Activated CD4-positive, alpha-beta T cell treated with anti-CD3 and anti-CD28 coated beads, Interleukin-2, Interleukin-4, amounts not matched to agents 100 ng/mL and 50 ng/mL, durations not matched to agents 16 hours and 8 hours (primary cell): ENCODE measurements around the gene TJP2.
A peak's percentile ranks its signal among the peaks of the same experiment; 100 is the strongest.

Experiments used
- DNase-seq: peaks from one replicate; pipeline ENCODE4 v3.0.0-alpha.2; 2020; ENCODE audit warnings: low spot score

TJP2 gene

DNA sequence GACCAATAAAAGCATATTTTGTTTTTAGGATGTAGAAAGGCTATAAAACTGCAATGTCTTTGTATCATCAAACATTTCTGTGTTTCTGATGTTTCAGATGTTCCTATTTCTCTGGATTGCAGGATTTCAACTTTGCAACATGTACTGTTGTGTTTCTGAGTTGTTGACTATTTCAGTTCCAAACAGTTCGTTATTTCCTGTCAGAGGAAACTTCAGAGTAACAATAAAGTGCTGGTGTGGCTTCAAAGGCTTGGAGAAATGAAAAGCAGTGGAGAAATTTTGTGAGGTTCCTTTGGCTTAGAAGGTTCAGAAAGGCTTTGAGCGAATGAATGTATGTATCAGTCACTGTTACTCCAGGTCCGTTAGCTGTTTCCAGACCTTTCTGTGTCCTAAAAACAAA, 17.2 kb downstream of the TJP2 start:
- DNase-seq = no peak

DNA sequence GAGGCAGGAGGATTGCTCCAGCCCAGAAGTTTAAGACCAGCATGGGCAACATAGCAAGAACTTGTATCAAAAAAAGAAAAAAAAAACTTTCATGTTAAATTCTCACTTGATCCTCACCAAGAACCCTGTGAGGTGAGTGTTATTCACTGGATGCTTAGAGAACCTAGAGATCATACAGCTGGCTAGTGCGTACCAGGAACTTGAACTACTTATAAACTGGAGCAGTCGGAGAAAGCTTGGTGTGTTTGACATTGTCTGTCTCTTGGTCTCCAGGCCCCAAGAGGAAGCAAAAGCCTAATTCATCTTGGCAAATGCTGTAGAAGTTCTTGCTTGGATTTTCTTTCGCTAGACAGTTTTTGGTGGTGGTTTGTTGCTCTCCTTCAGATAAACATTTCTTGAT, 18.1 kb downstream of the TJP2 start:
- DNase-seq = no peak

DNA sequence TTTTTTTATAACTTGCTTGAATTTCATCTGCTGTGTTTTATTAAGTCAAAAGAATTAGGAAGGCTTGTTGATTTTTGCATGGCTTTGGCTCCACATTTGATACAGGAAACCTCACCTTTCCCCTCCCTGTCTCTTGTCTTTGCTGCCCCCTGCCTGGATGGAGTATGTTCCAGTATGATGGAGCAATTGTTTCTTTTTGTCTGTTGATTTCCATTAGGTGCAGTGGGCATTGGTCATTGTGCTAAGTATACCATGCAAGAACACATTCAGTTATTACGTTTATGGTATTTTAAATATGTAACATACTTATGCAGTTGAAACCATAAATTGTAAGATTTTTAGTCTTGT, 19.6 kb downstream of the TJP2 start:
- DNase-seq = no peak

DNA sequence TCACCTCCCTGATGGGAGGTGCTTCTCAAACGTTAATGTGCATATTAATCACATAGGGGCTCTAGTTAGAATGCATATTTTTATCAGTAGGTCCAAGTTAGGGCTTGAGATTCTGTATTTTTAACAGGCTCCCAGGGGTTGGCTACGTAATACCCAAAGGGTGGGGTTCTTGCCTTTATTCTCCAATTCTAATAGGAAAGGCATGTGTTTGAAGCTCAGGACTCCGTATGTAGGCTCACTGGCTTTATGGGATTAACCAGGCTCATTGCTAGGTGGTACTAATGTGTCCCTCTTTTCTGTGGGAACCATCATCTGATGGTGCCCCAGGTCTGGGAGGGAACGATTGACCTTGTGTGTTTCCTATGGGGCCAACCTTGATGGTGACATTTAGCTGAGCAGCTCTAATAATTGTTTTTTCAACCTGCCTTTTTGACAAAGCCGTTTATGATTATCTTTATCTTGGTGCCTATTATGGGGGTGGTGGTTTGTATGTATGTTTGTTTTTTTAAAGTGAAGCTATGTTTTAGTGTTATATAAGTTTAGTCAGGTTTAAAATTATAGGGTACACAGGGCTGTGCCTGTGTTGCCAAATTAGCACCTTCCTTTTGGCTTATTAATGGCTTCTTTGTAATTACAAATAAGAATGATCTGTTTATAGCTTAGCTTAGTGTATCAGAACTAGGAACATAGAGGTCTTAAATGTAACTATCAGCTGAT, 20.8 kb downstream of the TJP2 start:
- no peak for DNase-seq

DNA sequence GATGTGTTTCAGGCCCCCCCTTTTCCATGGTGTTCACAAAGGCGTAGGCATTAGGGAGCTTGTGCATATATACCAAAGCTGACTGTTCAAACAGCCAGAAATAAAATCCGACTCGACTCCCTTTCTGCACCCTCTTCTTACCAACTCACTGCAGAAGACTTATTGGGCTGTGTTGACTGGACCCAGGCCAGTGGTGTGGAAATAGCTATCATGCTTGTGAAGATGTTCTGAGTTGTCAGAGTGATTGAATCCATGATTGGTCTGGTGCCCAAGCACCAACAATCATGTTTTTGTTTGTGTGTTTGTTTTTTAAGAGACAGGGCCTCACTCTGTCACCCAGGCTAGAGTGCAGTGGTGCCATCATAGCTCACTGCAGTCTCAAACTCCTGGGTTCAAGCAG, 21.6 kb downstream of the TJP2 start:
- DNase-seq = no peak

DNA sequence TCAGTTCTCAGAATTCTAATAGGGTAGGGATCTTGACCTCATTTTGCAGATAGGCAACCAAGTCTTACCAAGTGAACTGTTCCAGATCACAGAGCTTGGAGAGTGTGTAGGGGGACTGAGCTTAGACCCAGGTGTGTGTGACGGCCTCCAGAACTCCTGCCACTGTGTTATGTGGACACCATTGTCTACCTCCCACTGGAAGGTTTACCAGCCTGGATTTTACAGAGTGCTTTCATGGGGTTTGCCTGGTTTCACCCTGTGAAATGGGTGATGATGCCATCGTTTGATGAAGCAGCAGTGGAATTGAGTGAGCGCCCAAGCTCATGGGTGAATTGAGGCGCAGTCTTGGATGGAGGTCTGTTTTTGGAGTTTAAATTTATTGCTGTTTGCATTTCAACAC, 23.6 kb downstream of the TJP2 start:
- DNase-seq = no peak

DNA sequence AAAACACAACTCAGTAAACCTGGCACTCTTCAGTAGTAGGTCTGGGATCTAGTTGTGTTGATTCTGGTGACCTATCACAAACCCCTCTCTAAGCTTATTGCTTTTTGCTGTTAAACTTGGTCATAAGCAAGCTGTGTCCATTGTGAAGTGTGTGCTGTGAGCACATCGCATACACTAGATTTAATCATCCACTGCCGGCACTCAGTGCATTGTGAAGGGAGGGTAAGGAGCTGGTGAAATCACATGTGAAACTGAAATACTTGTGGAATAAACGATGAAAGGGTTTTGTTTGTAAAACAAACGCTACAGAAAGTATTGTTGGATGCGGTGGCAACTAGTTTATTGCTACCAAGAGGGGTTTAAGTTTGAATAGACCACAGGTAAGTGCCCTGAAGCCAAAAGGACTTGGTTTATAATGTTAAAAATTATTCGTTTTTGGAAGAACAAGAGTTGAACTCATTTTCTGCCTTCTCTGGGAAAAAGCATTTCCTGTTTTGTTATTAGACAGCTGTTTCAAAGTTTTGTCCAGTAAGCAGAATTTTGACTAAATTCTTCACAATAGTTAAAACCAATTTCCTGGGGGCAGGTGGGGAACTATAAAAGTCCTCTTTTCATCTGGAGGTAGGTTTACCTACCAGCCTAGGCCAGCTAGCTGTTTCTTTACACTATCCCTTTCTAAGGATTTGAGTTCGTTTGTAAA, 24.6 kb downstream of the TJP2 start:
- no peak for DNase-seq

DNA sequence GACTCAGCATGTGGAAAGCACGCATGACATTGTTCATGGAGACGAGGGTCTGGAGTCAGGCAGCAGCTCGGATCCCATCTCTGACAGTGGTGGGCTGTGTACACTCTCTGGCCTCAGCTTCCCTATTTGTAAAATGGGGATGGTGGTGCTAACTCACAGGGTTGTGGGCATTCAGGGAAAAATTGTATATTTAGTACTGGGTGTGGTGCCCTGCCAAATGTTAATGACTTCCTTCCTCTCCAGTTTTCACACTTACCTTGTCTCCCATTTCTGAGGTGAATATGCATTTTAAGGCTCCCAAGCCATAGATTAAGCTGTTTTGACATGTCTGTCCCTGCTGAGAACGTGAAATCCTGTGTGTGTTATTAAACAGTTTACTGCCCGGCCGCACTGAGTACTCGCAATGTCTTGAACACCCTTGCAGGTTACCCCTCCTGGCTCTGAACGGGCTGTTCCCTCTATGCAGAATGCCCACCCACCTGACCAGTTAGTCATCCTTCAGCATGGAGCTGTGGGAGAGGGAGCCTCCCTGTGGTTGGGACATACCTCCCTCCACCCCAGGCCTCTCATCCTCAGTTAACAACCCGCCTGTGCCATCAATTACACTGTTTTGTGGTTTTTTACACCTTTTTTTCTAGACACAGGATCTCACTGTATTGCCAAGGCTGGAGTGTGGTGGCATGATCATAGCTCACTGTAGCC, 25.8 kb downstream of the TJP2 start:
- DNase-seq = no peak

DNA sequence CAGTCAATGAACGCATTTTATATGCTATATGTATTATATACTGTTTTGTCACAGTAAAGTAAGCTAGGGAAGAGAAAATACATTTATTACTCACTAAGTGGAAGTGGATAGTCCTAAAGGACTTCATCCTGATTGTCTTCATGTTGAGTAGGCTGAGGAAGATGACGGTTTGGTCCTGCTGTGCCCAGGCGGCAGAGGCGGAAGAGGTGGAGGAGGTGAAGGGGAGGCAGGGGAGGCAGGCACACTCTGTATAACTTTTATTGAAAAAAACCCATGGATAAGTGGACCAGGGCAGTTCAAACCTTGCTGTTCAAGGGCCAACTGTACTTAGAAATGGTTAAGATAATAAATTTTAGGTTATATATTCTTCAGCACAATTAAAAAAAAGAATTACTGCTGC, 28.5 kb downstream of the TJP2 start:
- DNase-seq = no peak

DNA sequence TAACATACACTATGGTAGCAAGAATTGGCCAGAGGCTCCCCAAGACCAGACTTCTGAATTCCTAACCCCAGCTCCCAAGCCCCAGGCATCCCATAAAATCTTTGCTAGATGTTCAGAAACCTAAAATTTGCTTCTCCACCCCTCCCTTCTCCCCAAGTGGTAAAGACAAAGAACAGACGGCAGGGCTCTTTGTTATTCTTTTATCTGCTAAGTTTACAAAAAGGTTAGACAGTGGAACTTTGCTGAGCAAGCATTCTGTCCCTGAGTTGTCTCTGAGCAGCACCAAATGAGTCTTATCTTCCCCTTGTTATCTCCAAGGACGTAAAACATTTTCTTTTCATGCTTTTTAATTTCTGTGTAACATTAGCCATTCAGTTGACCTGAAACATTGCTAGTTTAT, 30.2 kb downstream of the TJP2 start:
- DNase-seq = no peak

DNA sequence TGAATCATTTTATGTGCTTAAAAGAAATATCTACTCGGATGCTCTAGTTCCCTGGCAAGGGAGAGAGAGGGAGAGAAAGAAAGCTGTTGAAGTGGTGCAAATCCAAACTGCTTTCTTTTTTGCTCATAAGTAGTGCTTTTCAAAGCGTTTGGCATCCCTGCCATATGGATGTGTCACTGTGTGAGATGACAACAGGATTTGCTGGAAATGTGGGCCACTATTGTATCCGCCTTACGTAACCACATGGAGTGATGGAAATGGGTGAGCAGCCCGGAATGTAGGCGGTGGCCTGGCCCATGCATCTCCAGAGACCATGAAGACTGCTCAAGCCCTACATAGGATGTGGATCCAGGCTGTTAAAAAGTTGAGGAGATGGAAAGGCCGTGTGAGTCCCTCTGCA, 30.8 kb downstream of the TJP2 start:
- no peak for DNase-seq

DNA sequence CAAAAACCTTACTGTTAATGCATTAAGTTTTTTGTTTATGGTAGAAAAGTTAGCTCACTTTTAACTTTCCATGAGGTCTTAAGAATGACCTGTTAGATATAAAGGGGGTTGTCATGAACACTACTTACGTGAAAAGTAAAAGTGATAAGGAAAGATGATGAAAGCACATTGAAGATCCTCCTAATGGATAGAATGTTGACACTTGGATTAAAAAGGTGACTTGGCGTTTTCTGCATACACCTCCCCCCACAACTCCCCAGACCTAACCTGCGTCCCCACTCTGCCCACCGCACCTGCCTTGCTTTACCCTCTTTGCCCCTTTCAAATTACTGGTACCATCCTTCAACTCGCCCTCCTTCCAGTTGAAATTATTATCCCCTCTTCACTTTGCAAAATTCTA, 32.0 kb downstream of the TJP2 start:
- DNase-seq = no peak

DNA sequence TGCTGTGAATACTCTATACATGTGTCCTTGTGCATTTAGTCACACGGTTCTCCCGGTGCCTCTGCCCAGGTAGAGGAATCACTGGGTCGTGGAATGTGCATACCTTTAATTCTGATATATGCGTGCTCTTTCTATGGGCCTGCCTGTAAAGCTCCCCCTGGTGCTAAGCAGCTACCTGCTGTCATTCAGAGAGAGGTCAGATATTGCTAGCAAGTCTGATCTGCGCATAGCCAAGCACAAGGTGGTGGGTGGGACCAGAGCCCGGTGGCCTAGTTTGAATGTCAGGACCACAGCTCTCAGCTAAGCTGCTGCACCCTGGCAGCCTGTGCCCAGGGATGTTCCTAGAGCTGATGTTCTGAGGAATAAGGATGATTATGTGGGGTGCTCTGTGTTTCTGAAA, 33.4 kb downstream of the TJP2 start:
- DNase-seq = no peak

DNA sequence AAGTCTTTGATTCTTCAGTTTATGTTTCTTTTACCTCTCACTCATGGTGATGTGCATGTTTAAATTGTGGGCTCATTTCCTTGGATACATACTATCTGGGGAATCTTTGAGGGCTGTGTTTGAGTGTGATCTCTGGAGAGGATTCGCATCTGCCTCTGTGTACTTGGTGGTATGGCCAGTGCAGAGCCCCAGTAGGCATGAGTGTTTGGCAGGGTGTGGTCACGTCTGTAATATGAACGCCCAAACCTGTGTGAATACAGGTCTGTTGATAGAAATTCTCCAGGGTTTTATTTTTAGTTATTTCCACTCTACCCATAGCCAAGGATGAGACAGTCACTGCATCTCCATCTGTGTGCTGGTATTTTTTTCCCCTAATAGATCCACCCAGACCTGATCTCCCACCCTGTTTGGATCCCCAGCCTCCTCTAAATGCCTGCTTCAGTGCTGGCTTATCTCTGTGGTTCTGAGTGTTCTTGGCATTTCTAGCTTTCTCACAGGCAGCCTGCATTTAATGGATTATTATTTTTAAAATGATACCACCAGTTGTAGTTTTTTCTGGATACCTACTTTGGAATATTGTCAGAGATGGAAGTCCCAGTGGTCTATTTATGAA, 37.5 kb downstream of the TJP2 start:
- DNase-seq = no peak

DNA sequence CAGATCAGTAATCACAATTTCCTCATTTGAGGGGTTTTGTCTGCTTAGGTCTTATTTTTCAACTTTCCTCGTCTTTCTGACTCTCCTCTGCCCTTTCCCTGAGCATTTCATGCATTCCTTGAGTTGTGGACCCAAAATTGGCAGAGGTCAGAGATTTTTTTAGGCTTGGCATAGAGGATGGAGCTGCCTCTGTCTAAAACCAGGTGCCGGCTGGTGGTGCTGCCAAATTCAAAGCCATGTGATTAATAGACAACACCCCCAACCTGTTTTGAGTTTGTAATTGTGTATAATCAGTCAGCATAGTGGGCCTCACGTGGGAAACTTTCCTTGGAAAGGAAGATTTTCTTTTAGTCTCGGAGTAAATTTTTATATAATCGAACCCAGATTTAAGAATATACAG, 39.6 kb downstream of the TJP2 start:
- no peak for DNase-seq

DNA sequence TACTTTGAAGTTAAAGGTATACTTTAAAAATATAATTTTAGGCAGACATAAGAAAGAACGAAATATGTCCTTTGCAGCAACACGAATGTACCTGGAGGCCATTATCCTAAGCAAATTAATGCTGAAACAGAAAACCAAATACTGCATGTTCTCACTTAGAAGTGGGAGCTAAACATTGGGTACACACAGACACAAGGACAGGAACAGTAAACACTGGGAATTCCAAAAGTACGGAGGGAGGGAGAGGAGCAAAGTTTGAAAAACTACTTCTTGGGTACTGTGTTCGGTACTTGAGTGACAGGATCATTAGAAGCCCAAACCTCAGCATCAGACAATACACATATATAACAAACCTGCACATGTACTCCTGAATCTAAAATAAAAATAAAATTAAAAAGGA, 40.9 kb downstream of the TJP2 start:
- DNase-seq = no peak

DNA sequence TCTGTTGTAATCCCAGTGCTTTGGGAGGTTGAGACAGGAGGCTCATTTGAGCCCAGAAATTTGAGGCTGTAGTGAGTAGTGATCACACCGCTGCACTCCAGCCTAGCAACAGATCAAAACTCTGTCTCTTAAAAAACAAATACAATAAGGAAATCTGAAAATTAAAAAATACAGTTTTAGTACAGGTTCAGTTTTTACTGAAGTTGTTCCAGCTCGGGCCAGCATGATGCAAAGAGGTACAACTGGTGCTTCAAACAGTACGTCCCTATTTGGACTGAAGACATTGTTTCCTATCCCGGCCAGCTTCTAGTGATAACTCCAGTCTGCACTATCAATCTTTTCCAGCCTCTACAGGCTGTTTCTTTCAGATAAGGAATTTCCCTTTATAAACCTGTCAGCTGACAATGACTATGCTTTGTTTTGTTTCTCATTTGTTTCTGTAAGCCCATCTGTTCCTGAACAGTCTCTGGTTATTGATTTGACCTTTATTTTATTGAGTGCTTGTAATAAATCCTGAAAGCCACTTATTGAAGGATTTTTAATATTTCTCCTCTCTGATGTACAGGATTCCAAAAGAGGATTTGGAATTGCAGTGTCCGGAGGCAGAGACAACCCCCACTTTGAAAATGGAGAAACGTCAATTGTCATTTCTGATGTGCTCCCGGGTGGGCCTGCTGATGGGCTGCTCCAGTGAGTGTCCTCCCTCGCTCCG, 41.9 kb downstream of the TJP2 start:
- DNase-seq = no peak

DNA sequence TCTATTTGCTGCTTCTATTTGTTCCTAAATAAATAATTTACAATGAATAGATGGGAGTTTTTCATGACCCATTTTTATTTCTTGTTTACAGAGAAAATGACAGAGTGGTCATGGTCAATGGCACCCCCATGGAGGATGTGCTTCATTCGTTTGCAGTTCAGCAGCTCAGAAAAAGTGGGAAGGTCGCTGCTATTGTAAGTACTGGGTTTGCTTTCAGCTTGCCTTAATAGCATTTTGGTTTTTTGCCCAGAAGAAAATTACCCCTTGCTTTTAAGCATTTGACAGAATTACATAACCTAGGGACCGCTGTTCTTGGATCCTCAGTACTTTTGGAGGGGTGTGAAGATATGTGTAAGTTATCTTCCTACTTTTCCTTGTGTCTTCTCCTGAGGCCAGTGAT, 44.1 kb downstream of the TJP2 start:
- DNase-seq = no peak

DNA sequence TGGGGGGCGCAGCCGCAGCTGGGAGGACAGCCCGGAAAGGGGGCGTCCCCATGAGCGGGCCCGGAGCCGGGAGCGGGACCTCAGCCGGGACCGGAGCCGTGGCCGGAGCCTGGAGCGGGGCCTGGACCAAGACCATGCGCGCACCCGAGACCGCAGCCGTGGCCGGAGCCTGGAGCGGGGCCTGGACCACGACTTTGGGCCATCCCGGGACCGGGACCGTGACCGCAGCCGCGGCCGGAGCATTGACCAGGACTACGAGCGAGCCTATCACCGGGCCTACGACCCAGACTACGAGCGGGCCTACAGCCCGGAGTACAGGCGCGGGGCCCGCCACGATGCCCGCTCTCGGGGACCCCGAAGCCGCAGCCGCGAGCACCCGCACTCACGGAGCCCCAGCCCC, 47.0 kb downstream of the TJP2 start:
- DNase-seq = no peak

DNA sequence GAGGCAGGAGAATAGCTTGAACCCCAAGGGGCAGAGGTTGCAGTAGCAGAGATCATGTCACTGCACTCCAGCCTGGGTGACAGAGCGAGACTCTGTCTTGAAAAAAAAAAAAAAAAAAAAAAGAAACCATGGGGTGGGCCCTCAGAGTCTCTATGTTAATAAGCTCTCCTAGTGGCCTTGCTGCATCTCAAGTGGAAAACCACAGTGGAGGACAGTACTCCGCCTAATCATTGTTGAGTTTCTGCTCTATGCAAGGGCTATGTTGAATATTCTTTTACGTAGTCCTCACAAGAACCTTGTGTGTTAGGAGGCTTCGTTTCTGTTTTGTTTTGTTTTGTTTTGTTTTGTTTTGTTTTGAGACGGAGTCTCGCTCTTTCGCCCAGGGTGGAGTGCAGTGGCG, 48.9 kb downstream of the TJP2 start:
- no peak for DNase-seq

DNA sequence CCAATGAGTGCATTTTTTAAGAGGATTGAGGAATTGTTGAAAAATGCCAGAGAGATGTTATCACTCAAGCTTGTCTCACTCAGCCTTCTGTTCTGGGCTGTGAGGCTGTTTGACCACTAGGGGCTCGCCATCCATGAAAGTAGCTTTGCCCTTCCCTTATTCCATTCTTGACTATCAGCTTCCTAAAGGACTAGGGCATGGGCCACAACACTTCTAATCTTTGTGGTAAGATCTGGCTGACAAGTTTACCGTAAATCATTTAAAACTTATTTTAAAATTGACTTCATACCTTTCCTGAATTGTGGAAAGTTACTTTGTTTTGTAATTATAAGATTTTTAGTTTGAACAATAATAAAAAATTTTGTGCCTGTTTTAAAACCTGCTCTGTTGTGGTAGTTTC, 49.5 kb downstream of the TJP2 start:
- peak; percentile 4 for DNase-seq

DNA sequence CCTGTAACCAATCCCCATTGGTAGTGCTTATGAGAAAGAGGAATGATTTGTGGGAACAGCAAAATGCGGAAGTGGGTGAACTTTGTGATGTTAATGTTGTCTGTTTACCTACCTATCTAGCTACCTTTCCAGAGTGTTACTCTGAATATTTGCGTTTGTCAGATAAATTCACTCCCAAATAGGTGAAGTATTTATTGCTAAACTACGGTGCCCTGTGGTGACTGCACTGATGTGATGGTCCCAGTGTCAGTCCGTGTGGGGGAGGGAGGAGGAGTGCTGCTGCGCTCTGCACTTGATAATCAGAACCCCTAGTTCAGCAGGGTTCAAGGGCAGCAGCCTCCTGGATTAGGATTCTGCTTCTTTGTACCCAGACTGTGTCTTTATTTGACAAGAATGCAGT, 55.3 kb downstream of the TJP2 start:
- DNase-seq = no peak

DNA sequence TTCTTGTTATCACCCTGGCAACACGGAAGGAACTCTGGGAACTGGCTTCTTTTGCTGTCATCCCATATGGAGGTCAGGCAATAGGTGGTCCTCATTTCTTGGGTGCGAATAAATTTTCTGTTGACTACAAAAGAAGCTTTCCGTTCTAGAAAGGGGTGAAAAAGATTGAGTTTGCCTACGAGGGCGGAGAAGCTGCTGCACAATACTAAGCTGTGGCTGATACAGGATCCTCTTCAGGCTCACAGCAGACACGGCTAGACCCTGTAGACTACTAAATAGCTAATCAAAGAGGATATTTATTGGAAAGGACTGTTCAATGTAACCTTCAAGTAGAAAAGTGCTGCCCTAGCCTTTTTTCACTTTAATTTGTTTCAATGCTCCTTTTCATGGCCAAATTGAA, 58.1 kb downstream of the TJP2 start:
- DNase-seq = no peak
